ENCODE measurements around the gene ZNF683.
"Not testable (repeated sequence)": the region's sequence is repeated elsewhere in the genome, so short reads cannot be mapped to it uniquely, and the experiment has no call there.

ZNF683 gene

DNA sequence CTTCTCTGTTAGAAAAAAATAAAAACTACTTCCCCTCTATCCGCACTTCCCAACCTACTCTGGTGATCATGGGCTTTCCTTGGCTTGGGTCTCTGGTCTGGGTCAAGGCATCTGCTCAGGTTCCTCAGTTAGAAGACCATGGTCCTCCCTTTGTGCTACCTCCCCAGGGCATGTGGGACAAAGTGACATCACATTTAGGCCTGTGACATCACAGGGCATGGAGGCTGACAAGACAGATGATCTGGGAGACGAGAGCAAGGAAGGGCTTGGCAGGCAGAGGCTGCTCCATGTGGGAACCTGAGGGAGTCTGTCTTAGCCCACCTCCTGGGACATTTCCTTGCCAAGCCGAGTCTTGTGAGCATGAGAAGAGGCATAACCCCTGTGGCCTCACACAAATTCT is at the start of gene ZNF683:
TSS of gene ZNF683 (minus strand) at position 140 of the 400 bp plus-strand sequence. CDS start 4,179 bp downstream, outside the sequence.
- DNase-seq, result peak in 1 of 3 donors; percentile 10

DNA sequence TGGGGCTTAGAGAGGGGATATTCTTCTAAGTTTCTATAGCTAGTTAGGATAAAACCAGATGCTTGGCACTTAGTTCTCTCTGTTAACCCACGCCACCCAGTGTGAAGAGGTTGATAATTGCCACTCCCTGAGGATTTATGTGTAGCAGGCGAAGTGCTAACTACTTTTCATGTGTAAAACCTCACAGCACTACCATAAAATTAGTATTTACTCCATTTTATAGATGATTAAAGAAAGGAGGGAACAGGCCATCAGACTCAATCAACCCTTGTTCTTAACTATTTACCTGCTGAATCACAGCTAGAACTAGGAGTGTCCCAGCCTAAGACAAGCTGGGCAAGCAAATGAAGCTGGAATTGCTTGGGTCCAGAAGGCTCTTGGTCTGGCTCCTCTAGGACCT is 46.9 kb upstream of the ZNF683 start:
- no peak for DNase-seq

DNA sequence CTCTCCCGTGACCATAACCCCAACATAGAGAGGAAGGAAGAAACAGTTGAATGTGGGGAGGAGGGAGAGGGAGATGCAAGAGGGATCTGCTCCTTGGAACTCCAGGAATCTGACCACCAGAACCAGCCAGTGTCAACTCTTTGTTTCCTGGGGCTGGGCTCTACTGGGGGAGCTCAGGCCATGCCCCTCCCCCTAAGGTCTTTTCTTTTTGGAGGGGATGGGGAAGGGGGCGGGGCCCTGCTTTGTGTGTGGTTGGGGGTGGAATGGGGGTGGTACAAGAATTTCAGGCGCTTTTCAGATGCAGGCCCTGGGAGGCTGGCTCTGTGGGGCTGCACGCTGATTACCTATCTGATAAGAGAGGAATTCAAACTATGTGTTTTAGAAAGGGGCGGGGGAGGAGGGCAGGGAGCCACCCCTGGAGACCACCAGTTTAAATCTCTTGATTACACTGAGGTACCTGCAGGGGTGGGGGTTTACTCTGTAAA is 46.4 kb upstream of the ZNF683 start:
- no peak for DNase-seq

DNA sequence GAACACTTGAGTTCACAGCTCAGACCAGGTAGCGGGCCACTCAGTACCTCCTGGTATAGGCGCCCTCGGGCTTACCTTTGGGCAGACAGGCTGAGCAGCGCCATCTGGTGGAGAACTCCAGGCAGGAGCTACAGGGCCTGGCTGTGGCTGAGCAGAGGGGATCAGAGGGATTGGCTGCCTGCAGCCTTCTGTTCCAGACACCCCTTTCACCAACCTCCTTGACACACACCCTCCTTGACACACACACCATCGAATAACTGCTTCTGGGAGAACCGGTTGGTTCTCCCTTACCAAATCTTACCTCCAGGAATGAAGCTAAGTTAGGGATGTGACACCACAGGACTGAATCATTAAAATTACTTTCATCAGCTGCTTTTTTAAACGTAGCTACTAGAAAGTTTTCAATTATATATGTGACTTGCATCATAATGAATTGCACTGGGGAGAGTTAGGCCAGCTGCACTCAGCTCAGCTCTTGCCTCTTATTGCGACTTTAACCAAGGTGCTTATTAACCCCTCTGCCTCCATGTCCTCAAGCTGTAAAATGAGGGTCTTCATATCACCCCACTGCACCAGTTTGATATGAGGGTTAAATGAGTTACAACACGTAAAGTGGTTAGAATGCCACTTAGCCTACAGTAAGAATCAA is 44.7 kb upstream of the ZNF683 start:
- DNase-seq, result peak; percentile 73 to 88 (median 82)

DNA sequence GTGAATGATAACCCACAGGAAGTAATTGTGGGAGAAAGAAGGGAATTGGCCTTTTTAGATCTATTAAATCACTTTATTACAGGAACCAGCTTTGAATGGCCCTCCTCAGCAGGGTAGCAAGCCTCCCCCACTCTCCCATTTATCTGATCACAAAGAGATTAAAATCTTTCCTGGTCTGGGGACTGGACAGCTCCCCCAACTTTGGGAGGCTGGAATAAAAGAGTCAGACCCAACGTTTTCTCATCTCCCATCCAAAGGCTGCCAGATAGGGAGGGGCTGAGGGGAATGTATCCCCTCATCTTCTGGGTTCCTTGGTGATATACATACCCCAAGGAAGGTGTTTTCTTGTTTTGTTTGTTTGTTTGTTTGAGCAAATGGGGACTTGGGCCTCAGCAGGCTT is 40.5 kb upstream of the ZNF683 start:
- DNase-seq, result no peak

GRCh38 chr1:26412180-26412840 is 39.8 kb upstream of the ZNF683 start:
- DNase-seq, result no peak

GRCh38 chr1:26411624-26412074 is 39.1 kb upstream of the ZNF683 start:
- no peak for DNase-seq

- no peak for DNase-seq
Observed at GRCh38 chr1:26410706-26411623, 38.4 kb upstream of the ZNF683 start, which contains the start of gene LIN28A. LIN28A (plus strand) TSS chr1:26410817; CDS start chr1:26410892, 75 bp downstream.

DNA sequence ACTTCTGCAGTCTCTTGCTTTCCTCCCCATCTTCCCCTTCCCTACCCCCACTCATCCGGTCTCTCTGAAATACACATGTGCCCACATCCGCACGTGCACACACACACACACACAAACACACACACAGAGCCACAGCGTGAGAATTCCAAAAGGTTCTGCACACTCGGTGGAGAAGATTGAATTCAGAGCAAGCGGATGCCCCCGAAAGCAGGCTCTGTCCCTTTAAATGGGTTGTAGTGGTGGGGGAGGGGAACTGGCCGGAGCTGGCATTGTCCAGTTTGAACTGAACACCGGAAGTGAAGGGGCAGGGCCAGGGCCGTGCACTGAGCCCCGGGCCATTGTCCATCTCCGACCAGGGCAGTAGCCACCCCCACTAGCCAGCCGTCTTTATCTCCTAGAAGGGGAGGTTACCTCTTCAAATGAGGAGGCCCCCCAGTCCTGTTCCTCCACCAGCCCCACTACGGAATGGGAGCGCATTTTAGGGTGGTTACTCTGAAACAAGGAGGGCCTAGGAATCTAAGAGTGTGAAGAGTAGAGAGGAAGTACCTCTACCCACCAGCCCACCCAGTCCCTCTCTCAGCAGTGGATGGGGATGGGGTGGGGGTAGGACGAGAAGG is 36.7 kb upstream of the ZNF683 start:
- no peak for DNase-seq

- peak; percentile 74 to 86 (median 84) for DNase-seq
Observed at GRCh38 chr1:26408604-26409003, 36.1 kb upstream of the ZNF683 start.

DNA sequence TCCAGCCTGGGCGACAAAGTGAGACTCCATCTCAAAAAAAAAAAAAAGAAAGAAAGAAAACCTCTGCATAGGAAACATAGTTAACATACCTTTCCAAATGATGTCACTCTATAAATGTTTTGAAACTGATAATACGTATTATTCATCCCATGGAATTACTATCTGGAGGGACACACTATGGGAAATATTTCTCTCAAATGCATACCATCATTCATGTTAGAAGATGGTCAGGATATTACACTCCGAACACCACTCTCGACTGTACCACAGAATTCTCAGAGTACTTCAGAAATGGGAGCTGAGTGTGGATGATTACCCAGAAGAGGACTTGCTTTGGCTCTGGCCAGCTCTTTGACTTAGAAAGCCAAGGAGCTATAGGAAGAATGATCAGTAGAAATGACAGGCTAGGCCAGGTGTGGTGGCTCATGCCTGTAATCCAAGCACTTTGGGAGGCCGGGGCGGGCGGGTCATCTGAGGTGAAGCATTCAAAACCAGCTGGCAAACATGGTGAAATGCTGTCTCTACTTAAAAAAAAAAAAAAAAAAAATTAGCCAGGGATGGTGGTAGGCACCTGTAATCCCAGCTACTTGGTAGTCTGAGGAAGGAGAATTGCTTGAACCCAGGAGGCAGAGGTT is 32.8 kb upstream of the ZNF683 start:
- DNase-seq, result no peak

- DNase-seq, result no peak
Observed at GRCh38 chr1:26404641-26405040, 32.1 kb upstream of the ZNF683 start.

- no peak for DNase-seq
Observed at GRCh38 chr1:26403656-26404055, 31.1 kb upstream of the ZNF683 start.

- no peak for DNase-seq
Observed at GRCh38 chr1:26401891-26402290, 29.3 kb upstream of the ZNF683 start.

- DNase-seq, result no peak
Observed at GRCh38 chr1:26399034-26399433, 26.5 kb upstream of the ZNF683 start.

DNA sequence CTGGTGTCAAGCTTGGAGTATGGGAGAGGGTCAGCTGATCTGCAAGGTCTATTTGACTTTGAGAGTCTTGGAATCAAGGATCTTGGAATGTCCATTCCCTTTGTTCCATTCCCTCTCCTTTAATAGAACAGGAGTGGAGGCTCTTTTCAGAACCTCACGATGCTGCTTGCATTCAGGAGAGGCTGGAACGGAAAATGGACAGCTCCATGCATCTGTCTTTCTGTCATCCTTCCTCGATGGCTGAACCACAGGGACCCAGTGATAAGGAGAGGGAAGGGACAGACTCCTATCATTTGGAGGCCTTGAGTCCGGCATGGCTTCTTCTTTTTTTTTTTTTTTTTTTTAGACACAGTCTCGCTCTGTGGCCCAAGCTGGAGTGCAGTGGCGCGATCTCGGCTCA is 23.2 kb upstream of the ZNF683 start:
- DNase-seq, result no peak

DNA sequence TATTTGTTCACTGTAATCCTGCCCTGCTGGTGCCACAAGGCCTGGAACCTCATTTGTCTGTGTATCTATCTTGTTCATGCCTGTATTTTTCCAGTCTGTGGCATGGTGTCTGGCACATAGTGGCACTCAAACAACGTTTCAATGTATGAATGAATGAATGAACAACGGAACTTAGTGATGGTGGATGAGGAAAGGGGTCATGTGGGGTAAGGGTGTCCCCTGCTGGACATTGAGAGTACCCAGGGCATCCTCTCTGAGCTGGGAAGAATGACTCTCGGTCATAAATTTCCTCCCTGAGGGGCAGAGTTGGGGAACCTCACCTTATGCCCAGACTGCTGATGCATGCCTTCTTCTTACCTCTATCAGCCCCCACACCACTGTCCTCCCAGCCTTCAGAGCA is 18.9 kb upstream of the ZNF683 start:
- peak; percentile 64 to 73 (median 70) for DNase-seq

GRCh38 chr1:26389604-26390247 is 17.2 kb upstream of the ZNF683 start:
- DNase-seq, result no peak

- DNase-seq, result no peak
Observed at GRCh38 chr1:26388791-26389445, 16.4 kb upstream of the ZNF683 start.

GRCh38 chr1:26387447-26387846 is 14.9 kb upstream of the ZNF683 start:
- no peak for DNase-seq

DNA sequence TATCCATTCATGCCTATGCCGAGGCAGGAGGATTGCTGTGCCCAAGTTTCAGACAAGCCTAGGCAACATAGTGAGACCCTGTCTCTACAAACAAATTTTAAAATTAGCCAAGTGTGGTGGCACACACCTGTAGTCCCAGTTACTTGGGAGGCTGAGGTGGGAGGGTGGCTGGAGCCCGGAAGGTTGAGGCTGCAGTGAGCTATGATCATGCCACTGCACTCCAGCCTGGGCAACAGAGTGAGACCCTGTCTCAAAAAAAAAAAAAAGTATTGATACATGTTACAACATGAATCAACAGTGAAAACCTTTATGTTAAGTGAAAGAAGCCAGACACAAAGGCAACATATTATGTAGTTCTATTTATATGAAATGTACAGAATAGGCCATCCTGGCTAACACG is 12.5 kb upstream of the ZNF683 start:
- not testable (repeated sequence) for DNase-seq

Measured in suppressor macrophage treated with lipopolysaccharide for 1 hour (primary cell).